Jurkat, Clone E6-1 (cell line): ENCODE data around the gene DOK7.
"Not testable (repeated sequence)": the region's sequence is repeated elsewhere in the genome, so short reads cannot be mapped to it uniquely, and the experiment has no call there.

ENCODE experiments used
- DNase-seq: peaks from one replicate; pipeline ENCODE4 v3.0.0-alpha.2; 2011; ENCODE audit warnings: low read depth, low spot score
- H3K4me3 ChIP-seq: 2 replicates; pipeline ENCODE4 v1.5.1; 2011; ENCODE audit warnings: mild to moderate bottlenecking, low read length, control low read depth, moderate library complexity

DOK7 gene

GRCh38 chr4:3524349-3524748 is 61.2 kb downstream of the DOK7 start:
- no peak for DNase-seq
- no peak overlapping the region for H3K4me3 ChIP-seq

GRCh38 chr4:3524920-3525319 is 61.8 kb downstream of the DOK7 start:
- no peak for DNase-seq
- no peak overlapping the region for H3K4me3 ChIP-seq

GRCh38 chr4:3525532-3526430 is 62.7 kb downstream of the DOK7 start:
- no peak for DNase-seq
- H3K4me3 ChIP-seq = no peak overlapping the region

DNA sequence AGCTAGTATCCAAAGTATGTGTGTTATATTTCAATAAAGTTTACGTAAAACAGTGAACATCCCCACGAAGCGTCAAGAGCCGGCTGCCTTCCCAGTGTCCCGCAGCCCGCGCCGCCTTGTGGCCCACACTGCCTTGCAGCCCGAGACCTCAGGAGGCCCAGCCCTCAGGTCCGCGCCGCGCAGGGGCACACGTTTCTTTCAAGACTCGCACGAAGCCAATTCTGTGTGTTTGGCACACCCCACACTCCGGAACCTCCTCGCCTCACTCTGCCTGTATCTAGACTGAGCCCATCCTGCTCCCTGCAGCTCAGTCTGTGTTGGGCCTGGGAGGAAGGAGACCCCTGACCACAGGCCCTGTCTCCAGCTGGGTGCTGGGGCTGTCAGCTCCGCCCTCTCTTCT is 63.4 kb downstream of the DOK7 start:
- H3K4me3 ChIP-seq = no peak overlapping the region
- DNase-seq = no peak

DNA sequence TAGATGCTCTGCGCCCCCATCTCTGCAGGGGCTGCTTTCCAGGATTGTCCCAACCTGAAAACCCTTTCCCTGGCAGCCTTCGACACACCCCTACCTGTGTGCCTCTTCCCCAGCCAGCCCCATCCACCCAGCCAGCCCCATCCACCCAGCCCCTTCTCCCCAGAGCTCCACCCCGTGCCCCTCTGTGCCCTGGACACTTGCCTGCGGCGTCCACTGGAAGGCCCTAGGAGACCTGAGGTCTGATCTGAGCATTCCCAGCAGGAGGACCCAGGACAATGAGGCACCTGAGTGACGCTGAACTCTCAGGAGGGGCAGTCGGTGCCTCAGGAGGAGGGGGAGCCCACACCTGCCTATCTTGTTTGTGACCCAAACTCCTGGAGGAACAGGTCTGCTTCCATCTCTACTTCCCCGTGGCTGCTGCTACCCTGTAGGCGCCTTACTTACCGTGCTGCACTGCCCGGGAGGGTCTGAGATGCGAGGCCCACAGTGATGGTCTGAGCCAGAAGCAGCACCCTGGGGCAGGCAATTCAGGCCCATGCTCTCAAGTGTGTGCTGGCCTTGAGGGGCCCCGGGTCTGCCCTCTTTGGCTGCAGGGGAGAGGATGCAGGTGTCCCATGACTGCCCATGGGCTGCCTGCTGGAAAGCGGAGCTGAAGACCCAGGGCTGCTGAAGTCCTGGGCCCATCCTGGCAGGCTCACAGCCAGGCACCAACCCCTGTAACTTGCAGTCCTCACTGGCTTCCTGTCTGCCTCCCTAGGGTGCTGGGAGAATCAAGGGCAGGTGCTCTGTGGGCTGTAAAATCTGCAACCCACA is 64.2 kb downstream of the DOK7 start:
- peak; percentile 11 for DNase-seq
- H3K4me3 ChIP-seq = no peak overlapping the region

DNA sequence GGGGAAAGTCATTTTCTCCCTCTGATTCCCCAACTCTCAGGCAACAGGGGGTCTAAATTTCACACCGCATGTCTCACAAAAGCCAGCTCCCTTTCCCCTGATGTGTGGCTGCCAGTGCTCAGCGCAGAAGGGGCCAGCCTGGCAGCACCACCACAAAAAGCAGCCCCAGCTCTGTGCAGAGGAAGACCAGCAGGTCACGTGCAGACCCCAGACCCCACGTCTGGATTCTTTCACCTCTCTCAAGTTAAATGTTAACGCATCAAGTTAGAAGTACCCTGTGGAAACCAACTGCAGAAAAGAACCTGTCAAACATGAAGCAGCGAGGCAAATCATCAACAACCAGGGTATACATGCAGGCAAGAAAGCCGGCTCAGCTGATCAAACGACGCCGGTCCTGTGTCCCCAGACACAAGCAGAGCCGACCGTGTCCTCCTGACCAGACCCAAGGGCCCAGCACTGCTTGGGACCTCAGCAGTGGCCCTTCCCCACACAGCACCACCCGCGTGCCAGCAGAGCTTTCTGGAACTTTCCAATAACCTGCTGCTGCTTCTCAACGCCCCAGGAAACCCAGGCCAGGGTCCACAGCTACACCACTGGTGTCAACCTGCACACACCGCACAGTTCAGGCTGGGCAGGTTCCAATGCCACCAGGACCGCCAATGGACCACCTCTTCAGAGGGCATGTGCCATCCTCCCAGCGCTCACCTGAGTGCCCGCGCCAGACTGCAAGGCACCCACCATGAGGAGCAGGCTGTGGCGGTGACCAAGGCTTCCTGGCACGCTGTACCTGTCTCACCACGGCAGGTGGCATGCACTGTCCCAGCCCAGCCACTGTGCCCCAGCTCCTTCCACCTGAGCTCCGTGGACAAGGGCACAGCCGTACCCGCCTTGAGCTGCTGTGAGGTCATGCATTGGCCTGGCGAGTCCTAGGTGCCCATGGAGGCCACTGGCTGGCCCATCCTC is 65.1 kb downstream of the DOK7 start:
- H3K4me3 ChIP-seq = no peak overlapping the region
- no peak for DNase-seq

DNA sequence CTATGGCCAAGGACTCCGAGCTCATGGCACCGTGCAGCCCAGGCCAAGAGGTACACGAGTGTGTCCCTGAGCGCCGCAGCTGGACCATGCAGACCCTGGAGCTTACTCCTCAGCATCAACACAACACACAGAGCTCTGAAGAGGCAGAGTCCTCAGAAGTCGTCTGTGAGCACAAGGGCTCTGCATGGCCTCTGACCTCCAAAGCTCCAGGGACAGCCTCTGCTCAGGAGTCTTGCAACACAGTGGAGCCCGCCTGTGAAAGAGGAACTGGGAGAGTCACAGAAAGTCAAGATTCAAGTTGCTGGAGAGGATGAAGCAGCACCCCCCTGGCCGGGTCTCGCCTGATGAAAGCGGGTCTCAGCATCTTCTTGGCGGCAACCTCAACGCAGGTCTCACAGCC is 66.3 kb downstream of the DOK7 start:
- H3K4me3 ChIP-seq = no peak overlapping the region
- no peak for DNase-seq

GRCh38 chr4:3530051-3530450 is 66.9 kb downstream of the DOK7 start:
- H3K4me3 ChIP-seq = no peak overlapping the region
- no peak for DNase-seq

DNA sequence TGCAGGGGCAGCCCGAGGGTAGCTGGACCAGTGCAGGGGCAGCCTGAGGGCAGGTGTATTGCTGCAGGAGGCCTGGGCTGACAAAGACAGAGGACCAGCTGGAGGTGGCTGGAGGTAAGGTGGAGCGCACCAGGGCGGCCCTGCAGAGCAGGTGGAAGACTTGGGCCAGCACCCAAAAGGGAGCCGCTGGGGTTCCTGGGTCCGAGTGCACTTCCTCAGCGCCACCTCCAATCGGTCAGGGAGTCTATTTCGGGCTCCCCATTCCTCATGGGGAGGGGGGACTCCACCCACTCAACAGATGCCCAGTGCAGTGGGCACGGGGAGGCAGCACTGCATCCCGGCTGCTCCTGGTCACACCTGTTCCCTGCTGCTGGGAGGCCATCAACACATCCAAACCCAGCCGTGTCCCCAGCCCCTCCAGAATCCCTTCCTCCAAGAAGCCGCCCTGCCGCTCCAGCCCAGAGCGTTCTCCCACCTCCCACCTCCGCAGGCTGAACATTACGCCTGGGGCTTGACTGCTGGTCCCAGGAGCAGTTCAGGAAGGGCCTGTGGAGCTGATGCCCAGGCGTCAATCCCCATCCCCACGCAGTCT is 67.7 kb downstream of the DOK7 start:
- H3K4me3 ChIP-seq = peak overlapping the region; percentile 79

GRCh38 chr4:3531318-3531878 is 68.3 kb downstream of the DOK7 start:
- H3K4me3 ChIP-seq = peak overlapping the region; percentile 79
- no peak for DNase-seq

More for the DNA sequence above, 67.7 kb downstream of the DOK7 start:
- no peak for DNase-seq

GRCh38 chr4:3531879-3532750 is 69.0 kb downstream of the DOK7 start, which contains the start of gene LRPAP1:
LRPAP1 (minus strand) TSS chr4:3532422; CDS start chr4:3532412, 10 bp downstream.
- peak within 1 kb of the TSS; percentile 79 for H3K4me3 ChIP-seq
- peak; percentile 61 for DNase-seq

GRCh38 chr4:3532751-3533422 is 69.8 kb downstream of the DOK7 start:
- DNase-seq = no peak
- H3K4me3 ChIP-seq = no peak overlapping the region; the same call in 1 of the 2 replicates

DNA sequence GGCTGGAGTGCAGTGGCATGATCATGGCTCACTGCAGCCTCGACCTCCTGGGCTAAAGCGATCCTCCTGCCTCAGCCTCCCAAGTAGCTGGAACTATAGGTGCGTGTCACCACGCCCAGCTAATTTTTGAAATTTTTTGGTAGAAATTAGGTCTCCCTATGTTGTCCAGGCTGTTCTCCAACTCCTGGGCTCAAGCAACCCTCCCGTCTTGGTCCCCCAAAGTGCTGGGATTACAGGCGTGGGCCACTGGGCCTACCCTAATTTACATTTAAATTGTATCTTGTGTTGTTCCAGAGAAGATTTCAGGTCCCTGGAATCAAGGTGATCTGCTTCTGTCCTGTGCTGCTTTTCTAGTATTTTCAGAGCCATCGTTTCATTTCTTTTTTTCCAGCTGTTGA is 70.3 kb downstream of the DOK7 start:
- no peak for DNase-seq

GRCh38 chr4:3535812-3536211 is 72.7 kb downstream of the DOK7 start:
- not testable (repeated sequence) for DNase-seq, H3K4me3 ChIP-seq

More for the DNA sequence above, 70.3 kb downstream of the DOK7 start:
- H3K4me3 ChIP-seq = no peak overlapping the region

DNA sequence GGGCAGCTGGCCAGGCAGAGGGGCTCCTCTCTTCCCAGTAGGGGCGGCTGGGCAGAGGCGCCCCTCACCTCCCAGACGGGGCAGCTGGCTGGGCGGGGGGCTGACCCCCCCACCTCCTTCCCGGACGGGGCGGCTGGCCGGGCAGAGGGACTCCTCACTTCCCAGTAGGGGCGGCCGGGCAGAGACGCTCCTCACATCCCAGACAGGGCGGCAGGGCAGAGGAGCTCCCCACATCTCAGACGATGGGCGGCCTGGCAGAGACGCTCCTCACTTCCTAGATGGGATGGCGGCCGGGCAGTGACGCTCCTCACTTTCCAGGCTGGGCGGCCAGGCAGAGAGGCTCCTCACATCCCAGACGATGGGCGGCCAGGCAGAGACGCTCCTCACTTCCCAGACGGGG is 75.8 kb downstream of the DOK7 start:
- DNase-seq, H3K4me3 ChIP-seq: not testable (repeated sequence)

GRCh38 chr4:3543415-3543814 is 80.3 kb downstream of the DOK7 start:
- DNase-seq, H3K4me3 ChIP-seq: not testable (repeated sequence)
